ENCODE data around the gene OR2M7.

DNA sequence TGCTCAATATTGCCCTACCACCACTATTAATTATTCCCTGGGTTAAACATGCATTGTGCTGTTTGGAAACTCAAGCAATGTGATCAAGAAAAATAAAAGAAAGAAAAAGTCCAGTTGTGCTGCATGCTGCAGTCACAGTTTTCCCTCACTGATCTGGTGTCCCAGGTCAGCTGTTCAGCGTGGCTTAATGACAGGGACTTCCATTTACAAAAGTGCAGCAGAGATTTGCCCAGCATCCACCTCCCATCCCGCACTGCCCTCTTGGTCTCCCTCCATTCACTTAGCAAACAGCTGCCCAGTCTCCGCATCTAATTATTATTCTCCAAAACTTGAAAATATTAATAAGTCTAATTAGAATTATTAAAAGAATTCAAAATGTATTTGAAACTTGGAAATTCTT, 35.0 kb upstream of the OR2M7 start:
- TF ChIP-seq, protein P1, sequence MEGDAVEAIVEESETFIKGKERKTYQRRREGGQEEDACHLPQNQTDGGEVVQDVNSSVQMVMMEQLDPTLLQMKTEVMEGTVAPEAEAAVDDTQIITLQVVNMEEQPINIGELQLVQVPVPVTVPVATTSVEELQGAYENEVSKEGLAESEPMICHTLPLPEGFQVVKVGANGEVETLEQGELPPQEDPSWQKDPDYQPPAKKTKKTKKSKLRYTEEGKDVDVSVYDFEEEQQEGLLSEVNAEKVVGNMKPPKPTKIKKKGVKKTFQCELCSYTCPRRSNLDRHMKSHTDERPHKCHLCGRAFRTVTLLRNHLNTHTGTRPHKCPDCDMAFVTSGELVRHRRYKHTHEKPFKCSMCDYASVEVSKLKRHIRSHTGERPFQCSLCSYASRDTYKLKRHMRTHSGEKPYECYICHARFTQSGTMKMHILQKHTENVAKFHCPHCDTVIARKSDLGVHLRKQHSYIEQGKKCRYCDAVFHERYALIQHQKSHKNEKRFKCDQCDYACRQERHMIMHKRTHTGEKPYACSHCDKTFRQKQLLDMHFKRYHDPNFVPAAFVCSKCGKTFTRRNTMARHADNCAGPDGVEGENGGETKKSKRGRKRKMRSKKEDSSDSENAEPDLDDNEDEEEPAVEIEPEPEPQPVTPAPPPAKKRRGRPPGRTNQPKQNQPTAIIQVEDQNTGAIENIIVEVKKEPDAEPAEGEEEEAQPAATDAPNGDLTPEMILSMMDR (IDR thresholded peaks at IDR 0.05): no peak
- no peak for TF ChIP-seq POLR2A (IDR thresholded peaks at IDR 0.05)
